Choroid plexus epithelial cell (primary cell): ENCODE results near the gene DNAI2.

Experiments used
- DNase-seq: peaks from one replicate; pipeline ENCODE4 v3.0.0-alpha.2; 2010; ENCODE audit warnings: low read depth
- H3K4me3 ChIP-seq: 2 replicates; pipeline ENCODE4 v1.5.1; 2011; ENCODE audit warnings: low read depth, mild to moderate bottlenecking, control low read depth, low read length, moderate library complexity
- TF ChIP-seq, protein P1 (sequence below): conservative IDR thresholded peaks from 2 replicates; pipeline ENCODE4 v1.5.1; 2011; ENCODE audit warnings: low read depth, mild to moderate bottlenecking, control low read depth, inconsistent platforms, low read length, moderate library complexity

Gene DNAI2

DNA sequence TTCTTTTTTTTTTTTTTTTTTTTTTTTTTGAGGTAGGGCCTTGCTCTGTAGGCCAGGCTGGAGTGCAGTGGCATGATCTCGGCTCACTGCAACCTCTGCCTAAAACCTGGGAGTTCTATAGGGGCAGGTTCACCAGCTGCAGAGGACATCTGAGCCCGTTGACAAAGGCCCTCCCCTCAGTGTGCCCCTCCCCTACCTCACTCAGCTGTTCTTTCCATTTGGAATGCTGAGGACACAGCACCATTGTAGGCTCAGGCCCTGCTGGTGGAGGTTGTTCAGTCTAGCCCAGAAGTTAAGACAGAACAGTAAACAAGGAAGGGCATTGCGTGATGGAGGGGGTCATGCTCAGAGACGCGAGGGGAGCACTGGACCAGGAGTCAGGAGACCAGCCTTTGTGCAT, 30.1 kb downstream of the DNAI2 start:
- TF ChIP-seq, protein P1, sequence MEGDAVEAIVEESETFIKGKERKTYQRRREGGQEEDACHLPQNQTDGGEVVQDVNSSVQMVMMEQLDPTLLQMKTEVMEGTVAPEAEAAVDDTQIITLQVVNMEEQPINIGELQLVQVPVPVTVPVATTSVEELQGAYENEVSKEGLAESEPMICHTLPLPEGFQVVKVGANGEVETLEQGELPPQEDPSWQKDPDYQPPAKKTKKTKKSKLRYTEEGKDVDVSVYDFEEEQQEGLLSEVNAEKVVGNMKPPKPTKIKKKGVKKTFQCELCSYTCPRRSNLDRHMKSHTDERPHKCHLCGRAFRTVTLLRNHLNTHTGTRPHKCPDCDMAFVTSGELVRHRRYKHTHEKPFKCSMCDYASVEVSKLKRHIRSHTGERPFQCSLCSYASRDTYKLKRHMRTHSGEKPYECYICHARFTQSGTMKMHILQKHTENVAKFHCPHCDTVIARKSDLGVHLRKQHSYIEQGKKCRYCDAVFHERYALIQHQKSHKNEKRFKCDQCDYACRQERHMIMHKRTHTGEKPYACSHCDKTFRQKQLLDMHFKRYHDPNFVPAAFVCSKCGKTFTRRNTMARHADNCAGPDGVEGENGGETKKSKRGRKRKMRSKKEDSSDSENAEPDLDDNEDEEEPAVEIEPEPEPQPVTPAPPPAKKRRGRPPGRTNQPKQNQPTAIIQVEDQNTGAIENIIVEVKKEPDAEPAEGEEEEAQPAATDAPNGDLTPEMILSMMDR: no peak
- no peak overlapping the region for H3K4me3 ChIP-seq
- DNase-seq: no peak

DNA sequence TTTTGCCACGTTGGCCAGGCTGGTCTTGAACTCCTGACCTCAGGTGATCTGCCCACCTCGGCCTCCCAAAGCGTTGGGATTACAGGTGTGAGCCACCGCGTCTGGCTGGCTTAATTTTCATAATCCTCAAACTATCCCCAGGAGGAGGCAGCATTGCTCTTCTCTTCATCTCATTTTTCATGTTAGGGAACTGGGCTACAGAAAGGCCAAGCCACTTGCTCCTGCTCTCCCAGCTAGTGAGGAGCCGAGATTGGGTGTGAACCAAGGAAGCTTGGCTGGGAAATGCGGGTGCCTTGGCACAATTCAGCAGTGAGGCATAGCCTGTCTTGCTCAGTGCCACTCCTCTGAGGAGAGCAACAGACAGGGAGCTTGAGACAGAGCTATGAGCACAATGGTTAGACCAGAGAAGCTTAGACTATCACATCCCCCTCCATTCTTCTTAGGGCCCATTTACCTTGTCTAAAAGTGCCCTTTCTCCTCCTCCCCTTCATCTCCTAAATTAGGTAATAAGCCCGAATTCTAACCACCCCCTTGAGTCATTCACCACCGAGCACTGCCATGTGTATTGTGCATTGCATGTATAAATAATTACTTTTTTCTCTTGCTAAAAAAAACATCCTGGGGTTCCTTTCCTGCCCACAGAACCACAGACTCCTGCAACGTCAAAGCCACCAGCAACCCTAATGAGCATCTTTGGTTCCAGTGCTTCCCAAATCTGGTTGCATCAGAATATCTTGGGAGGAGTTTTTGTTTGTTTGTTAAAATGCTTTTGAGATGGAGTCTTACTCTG, 32.0 kb downstream of the DNAI2 start:
- H3K4me3 ChIP-seq: no peak overlapping the region
- TF ChIP-seq, protein P1: peak; percentile 9
- DNase-seq: no peak

DNA sequence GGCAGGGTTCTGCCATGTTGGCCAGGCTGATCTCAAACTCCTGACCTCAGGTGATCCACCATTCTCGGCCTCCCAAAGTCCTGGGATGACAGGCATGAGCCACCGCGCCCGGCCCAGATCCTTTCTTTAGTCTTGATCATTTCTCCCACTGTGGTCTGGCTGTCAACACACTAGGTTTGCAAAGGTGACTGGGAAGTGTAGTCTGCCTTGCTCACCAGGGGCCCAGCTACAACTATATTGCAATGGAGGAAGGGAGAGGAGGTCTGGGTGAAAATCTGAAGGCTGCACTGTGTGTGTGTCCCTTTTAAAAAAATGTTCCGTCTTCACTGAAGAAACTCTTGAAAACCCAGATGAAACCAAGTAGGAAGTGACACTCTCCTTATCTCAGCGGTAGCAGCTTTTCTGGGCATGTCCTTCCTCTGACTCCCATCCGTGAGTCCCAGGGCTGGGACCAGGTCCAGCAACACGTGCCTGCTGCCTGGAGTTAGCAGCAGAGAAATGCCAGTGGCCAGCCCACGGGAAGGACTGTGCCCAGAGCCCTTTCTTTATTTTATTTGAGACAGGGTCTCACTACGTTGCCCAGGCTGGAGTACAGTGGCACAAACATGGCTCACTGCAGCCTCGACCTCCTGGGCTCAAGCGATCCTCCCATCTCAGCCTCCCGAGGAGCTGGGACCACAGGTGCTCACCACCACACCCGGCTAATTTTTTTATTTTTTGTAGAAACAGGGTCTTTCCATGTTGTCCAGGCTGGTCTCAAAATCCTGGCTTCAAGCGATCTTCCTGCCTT, 34.1 kb downstream of the DNAI2 start:
- TF ChIP-seq, protein P1: no peak
- no peak for DNase-seq
- H3K4me3 ChIP-seq: no peak overlapping the region

DNA sequence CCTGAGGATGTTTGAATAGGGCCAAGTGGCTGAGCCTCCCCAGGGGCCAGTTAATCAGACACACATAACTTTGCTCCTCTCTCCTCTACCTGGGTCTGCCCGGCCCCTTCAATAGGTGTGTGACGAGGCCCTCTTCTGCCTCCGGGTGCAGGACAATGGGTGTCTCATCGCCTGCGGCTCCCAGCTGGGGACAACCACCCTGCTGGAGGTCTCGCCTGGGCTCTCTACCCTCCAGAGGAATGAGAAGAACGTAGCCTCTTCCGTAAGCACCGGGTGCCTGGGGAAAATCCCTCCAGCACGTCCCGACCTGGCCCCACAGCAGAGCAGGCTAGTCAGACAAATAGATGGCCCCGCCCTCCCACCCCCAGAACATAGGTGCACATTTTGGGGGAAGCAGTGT, 35.9 kb downstream of the DNAI2 start:
- TF ChIP-seq, protein P1: no peak
- no peak overlapping the region for H3K4me3 ChIP-seq
- DNase-seq: no peak

DNA sequence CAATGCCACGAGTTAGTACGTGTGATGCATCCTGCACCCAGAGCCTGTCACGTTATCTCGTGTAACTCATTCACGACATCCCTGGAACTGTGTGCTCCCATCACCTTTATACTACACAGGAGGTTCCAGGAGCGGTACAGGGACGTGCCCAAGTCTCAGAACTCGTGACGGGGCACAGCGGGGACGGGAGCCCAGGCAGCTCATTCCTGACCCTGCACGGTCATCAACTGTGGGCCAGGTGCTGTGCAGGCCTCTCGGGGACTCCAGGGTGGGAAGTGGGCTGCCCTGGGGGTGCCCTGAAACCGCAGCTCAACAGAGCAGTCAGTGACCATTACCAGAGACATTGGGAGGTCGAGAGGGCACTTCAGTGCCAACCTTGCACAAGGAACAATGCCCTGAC, 40.8 kb downstream of the DNAI2 start:
- TF ChIP-seq, protein P1: no peak
- DNase-seq: no peak
- H3K4me3 ChIP-seq: no peak overlapping the region

DNA sequence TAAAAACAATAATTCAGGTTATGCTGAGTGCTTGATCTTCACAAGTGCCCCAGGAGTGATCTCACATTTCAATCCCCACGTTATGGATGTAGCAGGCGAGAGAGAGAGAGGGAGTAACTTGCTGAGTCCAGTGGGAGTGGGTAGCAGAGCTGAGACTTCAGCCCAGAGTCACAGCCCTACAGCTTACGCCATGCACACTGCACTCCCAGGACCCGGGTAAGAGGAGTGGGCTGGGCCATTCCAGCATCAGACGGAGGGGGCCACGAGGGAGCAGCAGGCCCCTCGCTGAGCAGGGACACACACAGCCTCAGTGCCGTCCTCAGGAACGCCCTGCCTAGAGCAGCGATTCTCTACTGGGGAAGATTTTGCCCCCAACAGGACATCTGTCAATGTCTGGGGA, 42.2 kb downstream of the DNAI2 start:
- TF ChIP-seq, protein P1: no peak
- no peak overlapping the region for H3K4me3 ChIP-seq
- no peak for DNase-seq

DNA sequence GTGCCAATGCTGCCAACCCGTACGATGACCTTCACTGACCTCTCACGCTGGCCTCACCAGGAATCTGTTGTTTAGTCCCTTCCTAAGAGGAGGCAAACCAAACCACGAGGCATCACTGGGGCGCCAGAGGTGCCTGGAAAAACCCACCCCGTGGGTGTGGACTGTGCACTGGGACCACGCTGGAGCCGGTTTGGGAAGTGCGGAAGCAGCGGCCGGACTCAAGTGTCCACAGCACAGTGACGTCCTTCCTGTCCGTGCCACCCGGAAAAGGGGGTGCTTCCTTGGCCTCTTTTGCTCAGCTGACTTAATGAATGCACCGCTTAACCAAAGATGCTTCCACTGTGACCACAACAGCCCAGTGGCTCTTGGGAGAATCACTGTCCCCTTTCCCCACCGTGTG, 43.0 kb downstream of the DNAI2 start:
- TF ChIP-seq, protein P1: no peak
- H3K4me3 ChIP-seq: no peak overlapping the region
- DNase-seq: no peak
